H4 (cell line): ENCODE data around the gene STKLD1. TPM values are rescaled to one million over a fixed set of nuclear protein-coding genes. Genes with fewer than 3 reads are reported as not detected.
"Not testable (repeated sequence)": the region's sequence is repeated elsewhere in the genome, so short reads cannot be mapped to it uniquely, and the experiment has no call there.

Experiments
- DNase-seq: peaks from one replicate; pipeline ENCODE4 v3.0.0-alpha.2; 2015; ENCODE audit warnings: low spot score
- total RNA-seq: library from RNA; depleted of rRNA; stranded (reverse); fragments of >200 nt; shearing (Covaris generic); gene quantifications from 2 replicates; pipeline ENCODE4 v1.2.3, GENCODE V29; 2014

Gene STKLD1
- total RNA-seq, 1 experiment from 2014 or later: 1.0 TPM

DNA sequence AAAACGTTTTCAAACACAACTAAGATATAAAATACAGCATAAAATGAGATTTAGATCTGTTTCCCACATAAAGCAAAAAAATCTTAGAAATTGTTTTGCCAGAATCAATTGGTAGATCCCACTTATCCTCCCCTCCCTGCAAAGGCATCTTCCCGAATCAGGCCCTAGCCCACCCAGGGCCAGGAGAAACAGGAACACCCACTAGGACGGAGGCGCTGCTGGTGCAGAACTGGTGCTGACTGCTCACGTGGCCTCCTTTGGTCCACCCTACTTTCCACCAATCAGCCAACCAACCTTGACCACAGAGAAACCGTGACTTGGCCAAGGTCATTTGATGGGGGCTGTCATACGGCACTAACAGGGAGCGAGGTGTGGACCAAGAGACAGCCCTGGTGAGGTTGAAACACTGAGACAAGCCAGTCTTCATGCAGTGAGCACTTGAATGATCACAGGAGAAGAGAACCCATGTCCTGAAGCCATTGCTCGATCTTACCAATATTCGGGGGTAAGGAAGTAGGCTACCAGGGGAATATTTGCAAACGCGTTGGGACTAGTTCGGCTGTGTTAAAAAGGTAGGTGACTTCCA is 14.6 kb upstream of the STKLD1 start:
- no peak for DNase-seq

DNA sequence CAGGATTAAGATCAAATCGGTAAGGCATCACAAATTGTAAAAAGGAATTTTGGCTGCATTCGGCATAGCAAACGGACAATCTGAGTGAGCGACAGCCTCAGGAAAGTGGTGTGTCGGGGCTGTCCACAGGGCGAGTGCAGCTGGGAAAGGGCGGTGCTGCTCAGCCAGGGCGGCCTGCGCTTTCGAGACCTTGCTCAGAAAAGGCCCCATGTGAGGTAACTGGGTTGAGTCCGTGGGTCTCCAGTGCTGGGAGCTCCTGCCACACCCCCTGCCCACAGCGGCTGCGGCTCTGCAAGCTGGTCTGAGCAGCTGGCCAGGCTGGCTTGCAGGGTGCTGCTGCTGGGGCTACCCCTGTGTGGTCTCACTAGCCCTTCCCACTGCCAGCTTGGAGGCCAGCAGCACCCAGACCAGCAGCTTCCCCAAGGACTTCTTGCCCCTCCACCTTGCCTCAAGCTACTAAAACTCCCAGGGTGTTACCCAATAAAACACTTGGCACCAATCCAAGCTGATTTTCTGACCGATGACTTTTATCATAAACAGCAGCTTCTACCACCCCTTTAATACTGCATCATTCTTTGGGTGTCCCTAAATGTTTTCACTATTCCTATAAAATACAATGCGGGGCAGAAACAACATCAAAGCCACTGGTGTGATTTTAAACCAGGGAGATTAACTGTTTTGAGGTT is 13.7 kb upstream of the STKLD1 start:
- DNase-seq: no peak

DNA sequence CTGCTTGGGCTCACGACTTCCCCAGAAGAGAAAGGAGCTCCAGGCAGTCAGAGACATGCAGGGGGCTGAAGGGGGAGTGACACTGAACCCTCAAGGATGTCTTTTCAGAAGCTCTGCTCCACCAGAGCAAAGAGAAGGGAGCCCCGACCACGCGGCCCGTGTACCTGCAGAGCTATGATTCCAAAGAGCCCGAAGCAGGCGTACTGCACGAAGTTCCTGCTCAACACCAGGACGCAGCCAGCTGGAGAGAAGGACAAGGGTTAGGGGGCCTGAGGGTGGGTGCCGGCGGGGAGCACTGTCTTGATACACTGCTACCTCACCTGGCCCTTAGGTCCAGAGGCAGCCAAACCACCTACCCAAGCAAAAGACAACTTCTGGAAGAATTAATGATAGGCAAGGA is 9.7 kb upstream of the STKLD1 start:
- no peak for DNase-seq

DNA sequence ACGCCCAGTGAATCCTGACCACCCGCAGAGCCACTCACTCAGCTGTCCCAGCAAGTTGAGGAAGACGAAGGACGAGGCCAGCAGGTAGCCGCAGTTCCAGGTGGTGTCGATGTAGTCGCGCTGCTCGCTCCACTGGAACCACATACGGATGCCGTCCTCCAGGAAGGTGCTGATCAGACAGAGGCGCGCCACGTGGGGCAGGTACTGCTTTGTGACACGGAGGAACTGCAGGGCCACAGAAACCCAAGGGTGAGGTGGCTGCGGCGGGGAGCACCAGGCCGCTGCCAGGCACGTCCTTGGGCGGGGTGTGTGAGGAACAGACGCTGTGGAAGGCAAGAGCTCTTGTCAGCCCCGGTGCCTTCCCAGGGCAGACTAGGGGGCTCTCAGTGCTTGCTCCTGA is 8.9 kb upstream of the STKLD1 start:
- no peak for DNase-seq

DNA sequence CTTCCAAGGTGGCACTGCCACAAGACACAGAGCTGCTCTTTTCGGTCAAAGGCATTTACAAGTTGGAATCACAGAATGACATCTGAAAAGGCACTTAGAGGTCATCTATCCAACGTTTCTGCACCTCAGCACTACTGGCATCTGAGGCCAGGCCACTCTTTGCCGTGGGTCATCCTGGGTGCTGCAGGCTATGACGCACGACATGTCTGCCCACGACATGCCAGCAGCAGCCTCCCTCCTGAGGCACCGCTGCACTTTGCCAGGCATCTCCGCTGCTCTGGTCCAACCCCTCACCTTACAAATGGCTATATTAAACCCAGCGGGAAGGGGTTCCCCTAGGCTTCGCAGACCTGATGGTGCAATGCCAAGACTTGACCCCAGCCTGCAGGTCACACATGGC is 8.4 kb upstream of the STKLD1 start:
- DNase-seq: no peak

DNA sequence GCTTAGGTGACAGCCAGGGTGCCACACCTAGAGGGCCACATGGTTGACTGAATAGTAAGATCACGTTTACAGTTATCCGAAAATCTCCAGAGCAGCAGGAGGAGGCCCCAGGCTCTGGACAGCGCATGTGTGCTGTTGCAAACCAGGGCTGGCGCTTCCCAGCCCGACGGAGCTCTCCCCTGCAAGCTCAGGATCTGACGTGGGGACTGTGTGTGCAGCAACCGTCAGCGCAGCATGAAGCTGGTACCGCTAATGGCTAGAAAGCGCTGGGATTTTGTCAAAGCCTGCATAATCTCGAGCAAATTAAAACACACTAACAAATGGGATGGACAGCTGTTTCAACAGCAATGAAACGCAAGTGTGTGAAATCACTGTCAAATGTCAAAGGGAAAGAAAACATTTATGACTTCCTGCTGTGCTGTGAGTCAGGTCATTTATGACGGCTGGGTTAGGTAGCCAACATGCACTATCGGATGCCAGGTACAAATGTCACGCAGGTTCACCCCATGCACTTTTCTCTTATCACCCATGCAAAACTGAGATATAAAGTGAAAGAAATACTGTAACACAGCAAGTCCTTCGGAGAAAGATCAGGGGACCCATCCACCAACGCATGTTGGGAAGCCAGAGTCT is 7.8 kb upstream of the STKLD1 start:
- no peak for DNase-seq

DNA sequence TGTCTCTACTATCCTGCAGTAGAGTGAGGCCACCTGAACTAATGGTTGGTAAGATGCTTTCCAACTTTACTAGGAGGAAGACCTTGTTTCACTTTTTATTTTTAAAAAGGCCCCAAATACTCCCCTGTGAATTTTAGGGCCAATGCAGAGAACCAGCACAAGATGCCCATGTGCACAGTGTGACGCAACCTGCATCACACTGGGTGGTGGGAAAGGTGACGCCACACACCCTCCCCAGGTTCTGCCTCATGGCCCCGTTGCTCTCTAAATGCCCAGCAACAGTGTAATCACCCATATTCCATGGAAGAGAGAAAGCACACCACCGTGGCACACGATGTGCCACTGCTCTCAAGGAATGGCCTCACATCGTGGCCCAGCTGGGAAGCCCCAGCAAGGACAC is 6.7 kb upstream of the STKLD1 start:
- no peak for DNase-seq

DNA sequence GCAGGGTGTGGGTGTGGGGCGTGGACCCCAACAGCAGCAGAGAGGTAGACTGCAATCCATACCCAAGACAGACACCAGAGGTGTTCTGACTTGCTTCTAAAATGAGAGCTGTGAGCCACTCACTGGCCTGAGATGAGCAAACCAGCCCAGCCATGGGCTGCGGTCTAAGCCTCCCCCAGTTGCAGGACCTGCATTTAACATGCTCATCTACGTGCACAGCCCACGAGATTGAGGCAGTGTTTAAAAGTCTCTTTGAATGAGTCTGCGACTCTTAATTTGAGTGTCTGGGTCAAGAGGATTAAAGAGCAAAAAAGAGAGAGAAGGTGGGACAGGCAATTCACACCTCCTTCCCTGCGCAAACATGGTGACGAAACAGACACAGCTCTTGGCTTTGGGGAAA is 6.2 kb upstream of the STKLD1 start:
- DNase-seq: no peak

DNA sequence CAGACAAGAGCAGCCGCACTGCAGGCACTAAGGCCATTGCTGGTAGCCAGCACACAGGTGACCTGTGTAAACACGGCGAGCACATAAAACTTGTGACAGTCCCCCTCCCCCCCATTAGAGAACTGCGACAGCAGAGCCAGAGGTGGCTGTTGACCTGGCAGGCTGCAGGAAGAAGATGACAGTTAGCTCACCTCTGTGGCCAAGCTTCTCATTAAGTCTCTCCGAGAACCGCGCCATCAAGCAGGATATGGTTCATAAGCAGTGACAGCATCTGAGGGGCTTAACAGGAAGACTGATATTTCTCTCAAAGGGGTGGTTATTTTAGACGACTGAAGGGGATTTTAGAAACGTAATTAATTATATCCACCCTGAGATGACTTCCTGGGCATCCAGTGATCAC is 5.5 kb upstream of the STKLD1 start:
- DNase-seq: no peak

DNA sequence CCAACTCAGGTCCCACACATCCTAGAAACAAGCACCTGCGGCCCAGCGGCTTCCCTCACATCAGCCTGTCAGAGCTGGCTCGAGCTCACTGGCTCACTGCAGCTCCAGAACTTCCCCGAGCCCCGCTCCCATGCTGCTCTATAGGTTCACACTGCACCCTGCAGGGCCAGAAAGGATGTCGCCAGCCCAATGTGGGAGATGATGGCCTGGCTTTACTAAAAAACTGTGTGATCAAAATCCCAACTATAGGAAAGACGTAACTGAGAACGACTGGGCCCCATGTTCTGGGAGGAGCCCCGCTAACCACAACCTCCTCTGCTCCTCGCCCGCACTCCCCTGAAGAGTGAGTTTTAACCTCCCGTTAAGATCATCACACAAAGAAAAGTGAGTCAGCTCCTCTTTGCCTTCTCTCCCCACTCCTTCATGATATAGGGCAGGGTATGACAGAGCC is 4.9 kb upstream of the STKLD1 start:
- no peak for DNase-seq

DNA sequence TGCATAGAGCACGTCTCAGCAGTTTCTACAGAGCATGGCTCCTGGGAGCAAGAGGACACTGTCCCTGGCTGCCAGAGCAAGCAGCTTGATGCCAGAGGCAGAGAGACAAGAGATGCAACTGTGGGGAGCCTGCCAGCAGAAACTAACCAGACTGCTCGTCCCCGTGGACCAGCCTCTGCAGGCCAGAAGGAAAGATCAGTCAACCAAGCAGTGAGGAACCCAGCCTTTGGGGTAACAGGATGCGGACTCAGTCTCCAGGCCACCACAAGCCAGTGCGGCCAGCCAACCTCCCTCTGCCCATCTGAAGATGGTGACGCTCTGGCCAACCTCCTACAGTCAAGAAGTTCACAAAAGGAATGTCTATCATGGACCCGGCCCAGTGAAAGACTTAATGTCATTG is 4.0 kb upstream of the STKLD1 start:
- no peak for DNase-seq

DNA sequence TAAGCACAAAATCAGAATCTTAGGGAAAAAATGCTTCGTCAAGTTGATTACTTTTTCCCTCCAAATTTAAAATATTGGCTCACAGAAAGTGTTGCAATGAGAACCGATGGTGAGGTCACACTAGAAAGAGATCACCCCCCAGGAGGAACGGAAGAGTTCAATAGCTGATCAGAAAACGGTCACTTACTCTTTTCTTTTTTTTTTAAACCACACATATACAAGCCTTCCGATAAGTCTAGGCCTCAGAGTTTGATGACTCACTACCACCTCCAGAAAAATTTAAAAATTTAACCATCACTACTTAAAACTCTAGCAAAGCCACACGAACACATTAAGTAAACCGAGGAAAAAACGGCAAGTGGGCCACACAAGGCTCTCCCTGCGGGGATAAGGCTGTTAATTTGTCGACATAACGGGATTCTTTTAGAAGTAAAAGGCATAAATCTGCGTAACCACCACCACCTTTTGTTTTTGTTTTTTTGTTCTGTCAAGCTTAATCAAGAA is 1.5 kb upstream of the STKLD1 start:
- no peak for DNase-seq

DNA sequence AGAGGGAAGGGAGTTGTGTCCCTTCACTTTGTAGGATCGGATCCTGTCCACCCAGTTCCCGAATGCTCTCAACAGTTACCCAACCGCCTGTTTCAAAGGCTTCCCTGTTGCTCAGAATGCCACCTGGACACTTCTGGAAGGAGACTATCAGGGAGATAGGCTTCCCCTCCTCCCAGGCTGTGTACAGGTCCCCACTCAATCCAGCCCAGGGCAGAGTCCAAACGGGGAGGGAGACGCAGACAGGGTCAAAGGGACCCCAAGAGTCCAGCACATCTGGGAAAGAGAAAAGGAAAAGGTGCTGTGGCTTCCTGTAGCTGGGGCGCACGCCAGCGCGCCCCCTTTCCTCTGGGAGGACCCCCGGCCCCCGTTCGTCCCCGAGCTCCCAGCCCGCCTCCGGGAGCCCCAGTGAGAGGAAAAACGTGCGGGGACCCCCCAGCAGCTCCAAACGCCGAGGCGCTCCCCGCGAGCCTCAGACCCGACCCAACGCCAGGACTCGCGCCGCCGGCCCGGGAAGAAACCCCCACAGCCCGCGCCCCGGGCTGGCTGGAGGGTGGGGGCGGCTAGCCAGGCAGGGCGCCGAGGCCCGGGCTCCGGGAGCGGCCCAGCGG is 946 bp upstream of the STKLD1 start:
- DNase-seq: no peak

DNA sequence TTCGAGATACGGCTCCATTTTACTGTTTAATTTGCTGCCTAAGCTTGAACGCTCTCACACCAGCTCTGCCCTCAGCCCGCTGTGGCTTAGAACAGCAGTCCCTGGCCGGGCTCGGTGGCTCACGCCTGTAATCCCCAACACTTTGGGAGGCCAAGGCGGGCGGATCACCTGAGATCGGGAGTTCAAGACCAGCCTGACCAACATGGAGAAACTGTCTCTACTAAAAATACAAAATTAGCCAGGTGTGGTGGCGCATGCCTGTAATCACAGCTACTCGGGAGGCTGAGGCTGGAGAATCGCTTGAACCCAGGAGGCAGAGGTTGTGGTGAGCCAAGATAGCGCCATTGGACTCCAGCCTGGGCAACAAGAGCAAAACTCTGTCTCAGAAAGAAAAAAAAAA is 1.1 kb downstream of the STKLD1 start:
- not testable (repeated sequence) for DNase-seq

DNA sequence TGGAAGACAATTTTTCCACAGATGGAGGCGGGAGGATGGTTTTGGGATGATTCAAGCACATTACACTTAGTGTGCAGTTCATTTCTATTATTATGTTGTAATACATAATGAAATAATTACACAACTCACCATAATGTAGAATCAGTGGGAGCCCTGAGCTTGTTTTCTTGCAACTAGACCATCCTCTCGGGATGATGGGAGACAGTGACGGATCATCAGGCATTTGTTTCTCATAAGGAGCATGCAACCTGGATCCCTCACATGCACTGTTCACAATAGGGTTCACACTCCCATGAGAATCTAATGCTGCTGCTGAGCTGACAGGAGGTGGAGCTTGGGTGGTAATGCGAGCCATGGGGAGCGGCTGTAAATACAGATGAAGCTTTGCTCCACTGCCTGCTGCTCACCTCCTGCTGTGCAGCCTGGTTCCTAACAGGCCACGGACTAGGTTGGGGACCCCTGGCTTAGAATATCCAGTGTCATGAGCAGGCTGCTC is 1.6 kb downstream of the STKLD1 start:
- DNase-seq: peak; percentile 27

DNA sequence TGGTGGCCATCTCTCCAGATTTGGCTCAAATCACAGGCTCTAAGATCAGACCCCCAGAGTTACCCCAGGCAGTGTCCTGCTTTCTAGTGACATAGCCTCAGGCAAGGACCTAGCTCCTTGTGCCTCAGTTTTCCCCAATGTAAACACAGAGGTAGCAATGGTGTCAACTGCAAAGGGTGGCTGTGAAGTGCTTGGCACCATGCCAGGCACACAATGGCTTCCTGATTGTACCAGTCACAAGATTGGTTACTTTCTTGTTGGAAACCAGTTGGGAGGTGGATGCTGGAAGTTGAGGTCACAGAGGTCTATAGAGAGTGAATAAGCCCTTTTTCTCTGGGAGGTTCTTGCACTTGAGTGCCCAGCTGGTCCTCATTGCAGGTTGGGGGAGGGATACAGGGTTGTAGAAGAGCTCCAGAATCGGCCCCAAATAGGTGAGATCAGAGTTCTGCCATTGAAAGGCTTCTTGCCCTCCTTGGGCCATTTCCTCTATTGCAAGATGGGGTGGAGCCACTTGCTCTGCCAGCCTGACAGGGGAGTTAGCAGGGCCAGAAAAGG is 2.3 kb downstream of the STKLD1 start:
- no peak for DNase-seq

DNA sequence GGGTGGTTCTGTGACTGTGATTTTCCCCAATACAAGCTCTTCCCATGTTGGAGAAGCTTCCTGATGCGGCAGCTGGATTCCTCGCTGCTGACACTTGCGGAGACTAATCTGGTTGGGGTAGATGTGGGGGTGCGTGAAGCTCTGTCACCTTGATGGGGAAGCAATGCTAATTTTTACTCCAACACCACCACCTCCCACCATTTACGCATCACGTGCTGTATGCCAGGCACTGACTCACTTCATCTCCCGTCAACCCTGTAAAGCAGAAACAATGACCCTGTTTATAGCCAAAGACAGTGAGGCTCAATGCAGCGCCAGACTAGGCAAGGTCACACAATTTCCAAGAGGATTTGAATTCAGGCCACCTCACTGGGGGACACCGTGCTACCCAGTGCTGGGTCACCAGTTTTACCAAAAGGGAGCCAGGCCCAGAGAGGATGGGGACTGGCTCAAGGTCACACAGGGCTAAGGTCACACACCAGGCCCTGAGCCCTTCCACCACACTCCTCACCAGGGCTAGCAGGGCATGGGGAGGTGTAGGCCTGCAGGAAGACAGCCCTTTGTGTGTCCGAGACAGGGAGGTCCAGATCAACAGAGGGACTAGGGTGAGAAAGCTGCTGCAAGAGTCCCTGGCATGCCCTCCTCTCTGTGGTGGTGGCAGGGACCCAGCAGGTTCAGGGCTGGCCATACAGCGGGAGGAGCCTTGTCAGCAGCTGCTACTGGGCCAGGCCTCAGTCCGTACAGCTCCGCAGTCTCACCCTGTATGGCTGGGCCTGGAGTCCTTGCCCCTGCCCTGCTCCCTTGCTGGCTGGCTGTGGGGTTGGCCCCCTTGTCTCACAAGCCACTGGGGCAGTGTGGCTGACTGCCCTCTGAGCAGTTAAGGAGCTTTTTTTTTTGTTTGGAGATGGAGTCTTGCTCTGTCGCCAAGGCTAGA is 3.3 kb downstream of the STKLD1 start:
- no peak for DNase-seq

DNA sequence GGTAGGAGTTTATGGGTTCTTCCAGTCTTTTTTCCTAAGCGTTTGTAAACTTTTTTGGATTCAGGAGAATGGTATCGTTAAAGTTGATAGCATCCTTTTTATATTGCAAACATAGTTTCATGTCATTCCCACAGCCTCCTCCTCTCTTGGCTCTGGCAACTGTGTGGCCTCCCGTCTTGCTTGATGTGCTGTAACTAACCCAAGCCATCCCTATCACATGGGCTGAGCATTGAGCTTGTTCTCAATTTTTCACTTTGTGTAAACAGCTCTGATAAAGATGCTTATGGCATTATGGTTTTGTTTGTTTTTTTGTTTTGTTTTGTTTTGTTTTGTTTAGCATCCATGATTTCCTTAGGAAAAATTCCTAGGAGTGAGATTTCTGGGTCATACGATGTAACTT is 4.6 kb downstream of the STKLD1 start:
- no peak for DNase-seq

DNA sequence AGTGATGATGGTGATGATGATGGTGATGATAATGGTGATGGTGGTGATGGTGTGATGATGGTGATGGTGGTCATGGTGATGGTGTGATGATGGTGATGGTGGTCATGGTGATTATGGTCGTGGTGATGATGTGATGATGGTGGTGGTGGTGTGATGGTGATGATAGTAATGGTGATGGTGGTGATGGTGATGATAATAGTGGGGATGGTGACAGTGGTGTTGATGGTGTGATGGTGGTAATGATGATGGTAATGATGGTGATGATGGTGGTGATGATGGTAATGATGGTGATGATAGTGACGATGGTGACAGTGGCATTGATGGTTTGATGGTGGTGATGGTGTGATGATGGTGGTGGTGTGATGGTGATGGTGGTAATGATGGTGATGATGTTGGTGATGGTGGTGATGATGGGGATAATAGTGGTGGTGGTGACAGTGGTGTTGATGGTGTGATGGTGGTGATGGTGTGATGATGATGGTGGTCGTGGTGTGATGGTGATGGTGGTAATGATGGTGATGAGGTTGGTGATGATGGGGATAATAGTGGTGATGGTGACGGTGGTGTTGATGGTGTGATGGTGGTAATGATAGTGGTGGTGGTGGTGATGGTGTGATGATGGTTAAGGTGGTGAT is 6.5 kb downstream of the STKLD1 start:
- DNase-seq: no peak

DNA sequence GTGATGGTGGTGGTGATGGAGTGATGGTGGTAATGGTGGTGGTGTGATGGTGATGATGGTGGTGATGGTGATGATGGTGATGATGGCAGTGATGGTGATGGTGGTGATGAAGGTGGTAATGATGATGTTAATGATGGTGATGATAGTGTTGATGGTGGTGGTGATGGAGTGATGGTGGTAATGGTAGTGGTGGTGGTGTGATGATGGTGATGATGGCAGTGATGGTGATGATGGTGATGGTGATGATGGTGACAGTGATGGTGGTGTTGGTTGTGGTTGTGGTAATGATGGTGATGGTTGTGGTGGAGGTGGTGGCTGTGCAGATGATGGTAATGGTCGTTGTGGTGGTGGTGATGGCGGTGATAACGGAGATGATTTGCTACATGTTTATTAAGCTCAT is 7.3 kb downstream of the STKLD1 start:
- no peak for DNase-seq
